ENCODE data around the gene PSMC3IP. TPM values are rescaled to one million over a fixed set of nuclear protein-coding genes. Genes with fewer than 3 reads are reported as not detected.
A peak's percentile ranks its signal among the peaks of the same experiment; 100 is the strongest.

PSMC3IP gene
- polyA plus RNA-seq, 1 donor (not counting 4 experiments of a cell fraction or from before 2014, with no cell fraction given): 7.7 TPM

- Histone ChIP-seq H3K79me2 (ENCODE audit: control insufficient read depth, insufficient read depth, low read length) (peaks cover 49% of the 10 kb centered on the region), H2AFZ (ENCODE audit: control insufficient read depth, low read length) (peak overlapping the region; percentile 74), H3K9me3 (ENCODE audit: control insufficient read depth, low read depth, low read length) (no peaks in the 10 kb centered on the region), H3K9ac (ENCODE audit: control insufficient read depth, extremely low read depth, insufficient read depth, low read length) (peak overlapping the region; percentile 71), H3K9me1 (ENCODE audit: control insufficient read depth, extremely low read depth, insufficient read depth, low read length) (no peaks in the 10 kb centered on the region), H3K4me2 (ENCODE audit: control insufficient read depth, extremely low read depth, insufficient read depth, low read depth, low read length) (peak overlapping the region; percentile 92), H4K20me1 (ENCODE audit: control insufficient read depth, extremely low read depth, insufficient read depth, low read length) (no peaks in the 10 kb centered on the region), H3K36me3 (ENCODE audit: control insufficient read depth in 2 of 2, extremely low read depth in 1 of 2, insufficient read depth in 2 of 2, low read length in 2 of 2) (peaks cover 28 to 52% of the 10 kb centered on the region in 2 experiments), H3K4me1 (ENCODE audit: control insufficient read depth, extremely low read depth, insufficient read depth, low read length) (peaks cover 31% of the 10 kb centered on the region), H3K27ac (ENCODE audit: control insufficient read depth, insufficient read depth, low read length) (peak overlapping the region; percentile 22), H3K27me3 (ENCODE audit: control insufficient read depth, extremely low read depth, insufficient read depth, low read length) (no peaks in the 10 kb centered on the region), H3K4me3 (ENCODE audit: control insufficient read depth in 2 of 3, extremely low read depth in 1 of 3, insufficient read depth in 2 of 3, low read depth in 1 of 3, low read length in 3 of 3) (peak overlapping the region; percentile 85 to 93 (median 88))
- no peak for FAIRE-seq
- no peak for DNase-seq (ENCODE audit: low read depth, low spot score)
- TF ChIP-seq CTCF (optimal IDR thresholded peaks at IDR 0.05 in 1 of 3, IDR thresholded peaks at IDR 0.05 in 1 of 3, conservative IDR thresholded peaks at IDR 0.05 in 1 of 3; ENCODE audit: extremely low read depth in 1 of 3, insufficient read depth in 2 of 3, low read length in 3 of 3): no peak
- TF ChIP-seq EZH2 (IDR thresholded peaks at IDR 0.05; ENCODE audit: low read length): no peak
- dilution Hi-C loops (cut with MboI; ENCODE audit: extremely low pct_ligation_motif_present, low sequenced_read_pairs): no loop called here
Observed at GRCh38 chr17:42566215-42566882, 11.2 kb downstream of the PSMC3IP start.

GRCh38 chr17:42565523-42566214, 11.9 kb downstream of the PSMC3IP start:
- Histone ChIP-seq H3K27me3 (ENCODE audit: control insufficient read depth, extremely low read depth, insufficient read depth, low read length) (no peaks in the 10 kb centered on the region), H3K9me3 (ENCODE audit: control insufficient read depth, low read depth, low read length) (no peaks in the 10 kb centered on the region), H3K4me1 (ENCODE audit: control insufficient read depth, extremely low read depth, insufficient read depth, low read length) (peaks cover 31% of the 10 kb centered on the region), H3K27ac (ENCODE audit: control insufficient read depth, insufficient read depth, low read length) (no peak overlapping the region), H3K4me2 (ENCODE audit: control insufficient read depth, extremely low read depth, insufficient read depth, low read depth, low read length) (no peak overlapping the region), H3K79me2 (ENCODE audit: control insufficient read depth, insufficient read depth, low read length) (peaks cover 48% of the 10 kb centered on the region), H3K9me1 (ENCODE audit: control insufficient read depth, extremely low read depth, insufficient read depth, low read length) (no peaks in the 10 kb centered on the region), H4K20me1 (ENCODE audit: control insufficient read depth, extremely low read depth, insufficient read depth, low read length) (no peaks in the 10 kb centered on the region), H3K4me3 (ENCODE audit: control insufficient read depth in 2 of 3, extremely low read depth in 1 of 3, insufficient read depth in 2 of 3, low read depth in 1 of 3, low read length in 3 of 3) (no peak overlapping the region), H3K36me3 (ENCODE audit: control insufficient read depth in 2 of 2, extremely low read depth in 1 of 2, insufficient read depth in 2 of 2, low read length in 2 of 2) (peaks cover 27 to 50% of the 10 kb centered on the region in 2 experiments), H3K9ac (ENCODE audit: control insufficient read depth, extremely low read depth, insufficient read depth, low read length) (no peak overlapping the region), H2AFZ (ENCODE audit: control insufficient read depth, low read length) (no peak overlapping the region)
- no peak for DNase-seq (ENCODE audit: low read depth, low spot score)
- FAIRE-seq: no peak
- no peak for TF ChIP-seq CTCF (optimal IDR thresholded peaks at IDR 0.05 in 1 of 3, IDR thresholded peaks at IDR 0.05 in 1 of 3, conservative IDR thresholded peaks at IDR 0.05 in 1 of 3; ENCODE audit: extremely low read depth in 1 of 3, insufficient read depth in 2 of 3, low read length in 3 of 3)
- no peak for TF ChIP-seq EZH2 (IDR thresholded peaks at IDR 0.05; ENCODE audit: low read length)
- dilution Hi-C loops (cut with MboI; ENCODE audit: extremely low pct_ligation_motif_present, low sequenced_read_pairs): no loop called here
